Mesodermal cell (in vitro differentiated cells): ENCODE data around the gene SUCLG2.

Source experiments
- H3K27ac ChIP-seq: 2 replicates; pipeline ENCODE4 v1.7.0; 2013; ENCODE audit warnings: mild to moderate bottlenecking, low read depth, low read length, moderate library complexity; ENCODE audit not compliant: severe bottlenecking
- H3K36me3 ChIP-seq: 2 replicates; pipeline ENCODE4 v1.7.1; 2013; ENCODE audit warnings: mild to moderate bottlenecking, low read length, moderate library complexity; ENCODE audit not compliant: control insufficient read depth, insufficient read depth
- H3K4me1 ChIP-seq: one replicate; pipeline ENCODE4 v1.7.1; 2013; ENCODE audit warnings: mild to moderate bottlenecking, low read length; ENCODE audit not compliant: insufficient read depth, control insufficient read depth, poor library complexity, severe bottlenecking
- H3K4me3 ChIP-seq: 2 replicates; pipeline ENCODE4 v1.7.0; 2013; ENCODE audit warnings: low read length, control low read depth, mild to moderate bottlenecking; ENCODE audit not compliant: insufficient read depth, poor library complexity, severe bottlenecking; ENCODE audit errors: extremely low read depth
- H3K9me3 ChIP-seq: 2 replicates; pipeline ENCODE4 v1.7.1; 2013; ENCODE audit warnings: mild to moderate bottlenecking, low read length, moderate library complexity; ENCODE audit not compliant: control insufficient read depth
- WGBS, 2 experiments: methylation state at CpG; one replicate each; pipeline ENCODE4 v1.1.5; 2013; ENCODE audit warnings: missing lambda C conversion rate in 2 of 2; ENCODE audit not compliant: insufficient coverage in 2 of 2; 5-methylcytosine and 5-hydroxymethylcytosine counted together

The SUCLG2 gene

GRCh38 chr3:67329358-67329757 lies 325.1 kb downstream of the SUCLG2 start:
- Histone ChIP-seq H3K27ac (no peak overlapping the region), H3K9me3 (no peaks in the 10 kb centered on the region), H3K4me3 (no peak overlapping the region), H3K36me3 (no peaks in the 10 kb centered on the region), H3K4me1 (no peaks in the 10 kb centered on the region)
- WGBS, 2 experiments = 86% methylated on average over 1 to 2 of the region's 2 CpGs

DNA sequence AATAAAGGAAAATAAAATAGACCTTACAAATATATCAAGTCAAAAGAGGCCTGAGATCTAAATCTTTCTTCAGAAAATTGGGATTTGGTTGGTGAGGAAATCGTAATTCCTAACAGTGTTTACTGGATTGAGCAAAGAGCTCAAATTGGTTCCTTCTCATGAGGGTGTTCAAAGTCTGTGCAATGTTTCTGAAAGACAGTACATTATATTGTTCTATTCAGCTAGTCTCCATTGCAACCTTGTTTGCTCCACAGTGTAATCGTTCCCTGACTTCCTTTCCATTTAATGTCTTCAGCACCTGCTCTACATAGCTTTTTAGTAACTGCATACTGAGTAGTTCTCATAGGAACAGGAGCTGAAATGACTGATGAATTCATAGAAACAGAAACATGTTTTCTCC lies 326.8 kb downstream of the SUCLG2 start:
- Histone ChIP-seq H3K4me3 (no peak overlapping the region), H3K9me3 (no peaks in the 10 kb centered on the region), H3K4me1 (no peaks in the 10 kb centered on the region), H3K36me3 (no peaks in the 10 kb centered on the region), H3K27ac (no peak overlapping the region)
- 75 to 100% methylated on average over 1 to 2 of the region's 2 CpGs for WGBS, 2 experiments

DNA sequence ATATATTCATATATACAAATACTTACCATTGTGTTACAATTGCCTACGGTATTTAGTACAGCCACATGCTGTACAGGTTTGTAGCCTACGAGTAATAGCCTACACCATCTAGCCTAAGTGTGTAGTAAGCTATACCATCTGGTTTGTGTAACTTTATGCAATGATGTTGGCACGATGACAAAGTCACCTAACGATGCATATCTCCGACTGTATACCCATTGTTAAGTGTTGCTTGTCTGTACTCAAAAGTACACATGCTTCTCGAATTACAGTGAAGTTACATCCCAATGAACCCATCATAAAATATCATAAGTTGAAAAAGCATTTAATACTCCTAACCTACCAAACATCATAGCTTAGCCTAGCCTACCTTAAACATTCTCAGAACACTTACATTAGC lies 329.2 kb downstream of the SUCLG2 start:
- no peaks in the 10 kb centered on the region for H3K9me3 ChIP-seq
- 87% methylated on average over 4 to 5 of the region's 6 CpGs for WGBS, 2 experiments
- no peaks in the 10 kb centered on the region for H3K36me3 ChIP-seq
- H3K4me3 ChIP-seq = no peak overlapping the region
- no peak overlapping the region for H3K27ac ChIP-seq
- H3K4me1 ChIP-seq = no peaks in the 10 kb centered on the region
